ENCODE results near the gene KRTAP10-9.

KRTAP10-9 gene

GRCh38 chr21:44666401-44667320 lies 39.8 kb downstream of the KRTAP10-9 start, which contains the start of gene KRTAP12-2:
Gene KRTAP12-2 (minus strand): TSS chr21:44666927. CDS start chr21:44666886, 41 bp downstream.
- DNase-seq (ENCODE audit: low read depth), result no peak

DNA sequence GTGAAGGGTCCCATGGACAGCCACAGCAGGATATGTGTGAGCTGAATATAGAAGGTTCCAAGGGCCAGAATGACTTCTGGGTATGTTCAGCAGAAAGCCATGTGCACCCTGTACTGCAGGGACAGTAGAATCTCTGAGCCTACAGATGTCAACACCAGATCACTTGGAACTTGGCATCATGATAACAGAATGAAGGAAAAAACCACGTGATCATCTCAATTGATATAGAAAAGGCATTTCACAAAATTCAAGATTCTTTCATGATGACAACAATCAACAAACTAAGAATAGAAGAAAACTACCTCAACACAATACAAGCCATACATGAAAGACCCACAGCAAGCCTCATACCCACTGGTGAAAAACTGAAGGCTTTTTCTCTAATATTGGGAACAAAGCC lies 40.7 kb downstream of the KRTAP10-9 start:
- DNase-seq (ENCODE audit: low read depth), result no peak

- no peak for DNase-seq (ENCODE audit: low read depth)
Measured at GRCh38 chr21:44670642-44671432, 43.9 kb downstream of the KRTAP10-9 start.

DNA sequence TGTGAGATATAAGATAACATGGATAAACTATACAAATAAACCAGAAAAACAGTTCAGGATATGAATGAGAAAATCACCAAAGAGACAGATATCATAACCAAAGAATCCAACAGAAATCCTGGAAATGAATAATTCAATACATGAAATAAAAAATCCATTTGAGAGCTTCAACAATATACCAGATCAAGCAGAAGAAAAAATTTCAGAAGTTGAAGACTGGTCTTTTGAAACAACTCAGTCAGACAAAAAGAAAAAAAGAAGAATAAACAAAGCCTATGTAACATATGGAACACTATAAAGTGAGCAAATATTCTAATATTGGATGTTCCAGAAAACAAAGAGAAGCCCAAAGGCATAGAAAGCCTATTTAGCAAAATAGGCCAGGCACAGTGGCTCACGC lies 45.0 kb downstream of the KRTAP10-9 start:
- no peak for DNase-seq (ENCODE audit: low read depth)

DNA sequence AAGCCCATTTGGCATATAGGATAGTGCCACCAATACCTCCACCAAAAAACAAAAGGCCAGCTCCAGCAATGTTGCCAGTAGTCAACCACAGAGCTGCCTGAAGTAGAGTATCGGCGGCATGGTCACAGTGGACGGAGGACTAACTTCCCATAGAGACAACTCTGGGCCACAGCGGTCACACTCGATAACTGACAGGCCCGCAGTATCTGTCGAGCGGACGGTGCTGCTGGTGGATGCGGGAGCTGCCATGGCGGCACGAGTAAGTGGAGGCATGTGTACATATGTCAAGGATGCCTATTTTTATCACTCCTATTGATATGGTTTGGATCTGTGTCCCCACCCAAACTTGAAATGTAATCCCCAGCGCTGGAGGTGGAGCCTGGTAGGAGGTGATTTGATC lies 51.0 kb downstream of the KRTAP10-9 start:
- no peak for DNase-seq (ENCODE audit: low read depth)
